Type B pancreatic cell (in vitro differentiated cells): Measurements from ENCODE around the gene GBA3. TPM values are rescaled to one million over a fixed set of nuclear protein-coding genes. Genes with fewer than 3 reads are reported as not detected.

Experiments used
- total RNA-seq: library from RNA; stranded (reverse); gene quantifications from 2 replicates; pipeline ENCODE4 v1.2.1, GENCODE V29; 2021; ENCODE audit warnings: low replicate concordance

The GBA3 gene
- total RNA-seq, 1 donor from 2014 or later = 1.4 TPM

Other genes starting within 250 kb of the GBA3 start
- gene ADGRA3, start 176.9 kb upstream of the GBA3 start, total RNA-seq = 27.9 and 61.0 TPM in 2 replicates